ENCODE data around the gene HRH2.
A peak's percentile ranks its signal among the peaks of the same experiment; 100 is the strongest.
"Not testable (repeated sequence)": the region's sequence is repeated elsewhere in the genome, so short reads cannot be mapped to it uniquely, and the experiment has no call there.

The HRH2 gene

DNA sequence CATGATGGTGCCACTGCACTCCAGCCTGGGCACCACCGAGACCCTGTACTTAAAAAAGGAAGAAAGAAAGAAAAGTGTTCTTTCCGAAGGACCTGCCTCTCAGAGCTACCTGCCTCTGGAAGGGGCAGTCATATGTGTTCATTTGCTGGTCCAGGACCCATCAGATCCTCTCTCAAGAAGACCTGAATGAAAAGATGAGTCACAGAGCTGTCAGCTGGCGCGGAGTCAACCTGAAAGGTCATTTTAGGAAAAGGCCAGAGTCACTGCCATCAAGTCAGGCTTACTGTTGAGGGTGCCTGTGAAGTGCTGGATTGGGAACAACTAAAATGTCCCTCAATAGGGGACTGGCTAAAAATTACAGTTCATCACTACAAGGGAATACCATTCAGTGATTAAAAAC lies 14.9 kb upstream of the HRH2 start:
- FAIRE-seq = no peak
- DNase-seq (ENCODE audit: insufficient read length, low spot score) = no peak

DNA sequence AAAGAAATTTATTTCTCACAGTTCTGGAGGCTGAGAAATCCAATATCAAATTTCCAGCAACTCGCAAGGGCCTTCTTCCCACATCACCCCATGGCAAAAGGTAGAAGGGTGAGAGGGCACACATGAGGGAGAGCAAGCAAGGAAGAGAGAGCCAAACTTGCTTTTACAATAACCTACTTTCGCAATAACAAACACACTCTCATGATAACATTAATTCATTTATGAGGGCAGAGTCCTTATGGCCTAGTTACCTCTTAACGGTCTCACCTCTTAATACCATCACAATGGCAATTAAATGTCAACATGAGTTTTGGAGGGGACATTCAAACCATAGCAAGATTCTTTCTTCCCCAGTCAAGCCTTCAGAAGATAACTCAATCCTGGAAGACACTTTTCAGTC lies 11.6 kb upstream of the HRH2 start:
- DNase-seq (ENCODE audit: insufficient read length, low spot score) (no peak), FAIRE-seq (no peak)

DNA sequence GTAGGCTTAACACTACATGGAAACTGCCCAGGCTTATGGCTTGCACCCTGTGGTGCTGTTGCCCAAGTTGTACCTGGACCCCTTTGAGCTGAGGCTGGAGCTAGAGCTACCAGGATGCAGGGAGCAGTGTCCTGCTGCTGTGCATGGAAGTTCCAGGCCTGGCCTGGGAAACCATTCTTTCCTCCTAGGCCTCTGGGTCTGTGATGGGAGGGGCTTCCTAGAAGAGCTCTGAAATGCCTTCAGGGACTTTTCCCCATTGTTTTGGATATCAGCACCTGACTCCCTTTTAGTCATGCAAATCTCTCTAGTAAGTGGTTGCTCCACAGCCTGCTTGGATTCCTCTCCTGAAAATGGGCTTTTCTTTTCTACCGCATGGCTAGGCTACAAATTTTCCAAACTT lies 7.9 kb upstream of the HRH2 start:
- DNase-seq (ENCODE audit: insufficient read length, low spot score) = no peak
- peak; percentile 45 for FAIRE-seq

DNA sequence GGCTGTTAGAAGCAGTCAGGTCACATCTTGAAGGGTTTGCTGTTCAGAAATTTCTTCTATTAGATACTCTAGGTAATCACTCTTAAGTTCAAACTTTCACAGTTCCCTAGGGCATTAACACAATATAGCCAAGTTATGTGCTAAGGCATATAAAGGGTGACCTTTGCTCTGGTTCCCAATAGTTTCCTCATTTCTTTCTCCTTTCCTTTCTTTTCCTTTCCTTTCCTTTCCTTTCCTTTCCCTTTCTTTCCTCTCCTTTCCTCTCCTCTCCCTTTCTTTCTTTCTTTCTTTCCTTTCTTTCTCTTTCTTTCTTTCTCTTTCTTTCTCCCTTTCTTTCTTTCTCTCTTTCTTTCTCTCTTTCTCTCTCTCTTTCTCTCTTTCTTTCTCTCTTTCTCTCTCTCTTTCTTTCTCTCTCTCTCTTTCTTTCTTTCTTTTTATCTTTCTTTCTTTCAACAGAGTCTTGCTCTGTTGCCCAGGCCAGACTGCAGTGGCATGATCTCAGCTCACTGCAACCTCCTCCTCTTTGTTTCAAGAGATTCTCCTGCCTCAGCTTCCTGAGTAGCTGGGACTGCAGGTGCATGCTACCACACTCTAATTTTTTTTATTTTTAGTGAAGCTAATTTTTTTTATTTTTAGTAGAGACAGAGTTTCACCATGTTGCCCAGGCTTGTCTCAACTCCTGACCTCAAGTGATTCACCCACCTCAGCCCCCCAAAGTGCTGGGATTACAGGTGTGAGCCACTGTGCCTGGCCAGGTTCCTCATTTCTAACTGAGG lies 7.3 kb upstream of the HRH2 start:
- not testable (repeated sequence) for DNase-seq (ENCODE audit: insufficient read length, low spot score); FAIRE-seq

DNA sequence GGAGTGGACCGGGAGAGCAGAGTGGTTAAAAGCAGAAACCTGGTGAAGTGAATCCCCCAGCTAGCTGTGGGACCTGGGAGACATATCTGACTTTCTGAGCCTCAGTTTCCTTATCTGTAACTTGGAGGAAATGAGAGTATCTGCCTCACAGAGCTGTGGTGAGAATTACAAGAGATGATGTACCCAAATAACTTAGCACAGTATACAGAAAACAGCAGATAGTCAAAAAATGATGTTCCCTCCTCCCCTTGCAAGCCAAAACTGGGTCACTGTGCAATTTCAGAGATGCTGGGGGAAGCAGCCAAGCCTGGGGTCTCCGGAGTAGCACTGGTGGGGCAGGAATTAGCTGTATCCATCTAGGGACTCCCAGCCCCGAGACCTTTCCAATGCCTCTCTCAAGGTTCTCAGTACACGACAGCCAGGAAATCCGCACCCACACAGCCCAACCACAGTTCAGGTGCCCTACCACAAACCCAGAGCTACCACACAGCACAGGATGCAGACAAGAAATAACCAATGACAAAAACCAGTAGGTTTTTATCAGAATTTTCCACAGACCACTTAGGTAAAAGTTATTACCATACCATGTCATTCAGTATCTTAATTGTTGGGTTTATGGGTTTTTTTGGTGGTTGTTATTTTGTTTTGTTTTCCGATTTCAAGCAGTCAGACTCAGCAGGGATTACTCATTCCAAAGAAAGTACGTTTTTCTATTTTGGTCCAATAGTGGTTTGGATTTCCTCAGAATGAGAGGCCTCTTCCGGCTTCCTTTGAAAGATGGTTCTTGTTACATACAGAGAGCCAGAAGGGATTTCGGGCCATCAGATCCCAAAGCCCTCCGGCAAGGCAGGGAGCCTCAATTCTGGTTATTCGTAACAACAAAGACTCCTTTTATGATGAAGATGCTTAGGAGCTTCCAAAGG lies 4.9 kb upstream of the HRH2 start:
- no peak for FAIRE-seq

DNA sequence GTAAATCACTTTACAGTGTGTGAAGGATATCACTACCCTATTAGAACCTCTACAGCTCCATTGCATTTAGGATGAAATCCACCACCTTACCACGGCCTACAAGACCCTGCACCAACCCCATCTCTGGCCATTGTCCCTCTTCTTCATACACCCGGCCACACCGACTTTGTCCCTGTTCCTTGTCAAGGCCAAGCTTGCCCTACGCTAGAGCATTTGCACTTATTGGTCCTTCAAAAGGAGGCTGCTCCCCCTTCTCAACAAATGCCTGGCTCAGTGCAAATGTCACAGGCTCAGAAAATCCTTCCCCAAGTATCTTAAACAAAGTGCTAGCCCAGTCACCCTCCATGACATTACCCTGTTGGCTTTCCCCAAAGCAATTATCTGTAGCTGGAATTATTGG lies 4.1 kb upstream of the HRH2 start:
- DNase-seq (ENCODE audit: insufficient read length, low spot score) (no peak), FAIRE-seq (no peak)

More for the DNA sequence above, 4.9 kb upstream of the HRH2 start:
- no peak for DNase-seq (ENCODE audit: insufficient read length, low spot score)

DNA sequence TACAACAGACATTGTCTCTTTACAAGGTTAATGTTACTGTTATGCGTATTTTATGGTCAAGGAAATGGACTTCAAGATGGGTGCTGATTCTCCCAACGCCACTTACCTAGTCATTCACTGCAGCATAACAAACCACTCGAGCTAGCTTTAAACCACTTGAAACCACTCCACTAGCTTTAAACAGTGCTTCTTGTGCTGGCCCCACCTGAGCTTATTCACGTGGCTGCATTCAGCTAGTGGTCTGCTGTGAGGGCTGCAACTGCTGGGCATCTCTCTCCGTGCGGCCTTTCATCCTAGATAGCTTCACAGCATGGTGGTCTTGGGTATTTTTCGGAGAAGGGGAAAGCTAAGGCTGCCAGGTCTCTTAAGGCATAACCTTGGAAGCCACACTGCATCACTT lies 3.5 kb upstream of the HRH2 start:
- no peak for FAIRE-seq

DNA sequence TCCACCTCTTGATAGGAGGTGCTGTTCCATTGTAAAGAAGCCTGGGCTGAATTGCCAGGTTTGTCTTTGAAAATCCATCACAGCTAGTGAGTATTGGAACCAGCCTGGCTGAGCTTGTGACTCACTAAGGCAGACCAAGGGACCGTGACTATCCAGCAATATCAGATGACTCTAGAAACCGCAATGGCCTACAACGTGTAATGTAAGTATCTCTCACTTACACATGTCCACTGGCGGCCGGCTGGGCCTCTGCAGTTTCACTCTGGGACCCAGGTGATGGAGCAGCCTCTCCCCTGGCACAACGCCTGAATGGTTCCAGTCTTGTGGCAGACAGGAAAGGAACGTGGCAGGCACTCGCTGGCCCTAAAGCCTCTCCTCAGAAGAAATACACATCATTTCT lies 3.1 kb upstream of the HRH2 start:
- no peak for DNase-seq (ENCODE audit: insufficient read length, low spot score)
- FAIRE-seq = no peak

More for the DNA sequence above, 3.5 kb upstream of the HRH2 start:
- no peak for DNase-seq (ENCODE audit: insufficient read length, low spot score)

DNA sequence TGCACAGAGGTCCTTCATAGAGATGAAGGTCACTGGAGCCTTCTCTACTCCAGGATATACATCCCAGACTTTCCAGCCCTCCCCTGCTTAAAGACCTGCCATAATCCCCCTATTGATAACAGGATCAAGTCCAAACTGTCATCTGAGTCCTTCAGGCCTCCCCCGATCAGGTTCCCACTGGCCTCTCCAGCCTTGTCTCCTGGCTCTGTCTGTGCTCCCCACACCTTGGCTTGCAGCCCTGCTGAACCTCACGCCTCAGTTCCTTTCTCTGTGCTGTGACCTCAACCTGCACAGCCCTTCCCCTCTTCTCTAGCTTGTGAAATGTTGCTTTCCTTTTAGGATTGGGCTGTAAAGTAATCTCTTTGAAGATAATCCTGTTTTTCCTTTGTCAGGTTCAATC lies 2.5 kb upstream of the HRH2 start:
- no peak for DNase-seq (ENCODE audit: insufficient read length, low spot score)
- no peak for FAIRE-seq

DNA sequence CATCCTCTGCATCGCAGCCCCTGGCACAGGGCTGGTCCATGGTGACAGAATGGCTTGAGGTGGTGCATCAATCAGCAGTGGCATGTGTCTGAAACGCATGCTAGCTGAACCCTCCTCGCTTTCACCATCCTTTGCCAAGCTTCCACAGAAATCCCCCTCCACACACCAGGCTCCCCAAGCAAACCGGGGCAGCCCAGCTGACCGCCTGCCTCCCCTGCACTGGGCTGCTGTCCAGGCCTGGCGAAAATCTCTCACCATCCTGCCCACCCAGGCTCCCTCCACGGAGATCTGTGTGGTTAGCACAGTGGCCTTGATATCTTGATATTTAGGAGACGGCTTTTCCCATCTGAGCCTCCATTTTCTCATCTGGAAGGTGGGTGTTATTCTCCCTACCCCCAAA lies 905 bp upstream of the HRH2 start:
- DNase-seq (ENCODE audit: insufficient read length, low spot score) = no peak
- no peak for FAIRE-seq

DNA sequence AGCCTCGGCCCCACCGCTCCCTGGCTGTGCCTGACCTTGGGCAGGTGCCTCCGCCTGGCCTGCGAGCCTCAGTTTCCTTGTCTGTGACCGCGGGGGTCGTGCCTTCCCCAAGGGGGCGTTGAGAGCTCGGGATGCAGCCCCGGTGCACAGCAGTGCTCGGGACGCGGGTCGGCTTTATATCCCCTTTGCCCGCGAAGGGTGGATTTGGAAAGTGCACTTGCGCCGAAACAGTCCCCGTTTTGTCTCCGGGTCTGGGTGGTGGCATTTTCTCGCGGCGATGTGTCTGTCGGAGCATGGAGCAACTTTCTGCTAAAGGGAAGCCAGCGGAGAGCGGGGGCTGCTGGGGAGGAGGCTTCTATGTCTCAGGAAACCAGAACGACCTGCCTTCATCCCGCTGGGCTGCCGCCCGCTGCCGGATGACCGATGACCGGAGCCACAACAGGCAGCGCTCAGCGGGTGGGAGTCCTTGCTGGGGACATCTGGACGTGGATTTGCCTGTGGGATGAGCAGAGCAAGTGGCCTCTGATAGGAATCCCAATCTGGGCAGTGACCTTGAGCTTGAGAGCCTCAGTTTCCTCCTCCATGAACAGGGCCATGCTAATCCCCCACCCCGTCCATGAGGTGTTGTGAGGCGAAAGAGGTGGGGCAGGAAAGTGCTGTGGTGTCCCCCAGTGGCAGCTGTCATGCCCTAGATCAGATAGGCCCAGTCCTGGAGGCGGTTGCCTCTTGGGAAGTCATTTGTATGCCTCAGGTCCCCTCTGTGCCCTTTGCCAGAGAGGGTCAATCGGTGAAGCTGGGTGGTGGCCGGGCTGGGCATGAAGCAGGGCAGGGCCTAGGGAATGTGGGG lies 651 bp downstream of the HRH2 start:
- DNase-seq (ENCODE audit: insufficient read length, low spot score) (no peak), FAIRE-seq (no peak)

DNA sequence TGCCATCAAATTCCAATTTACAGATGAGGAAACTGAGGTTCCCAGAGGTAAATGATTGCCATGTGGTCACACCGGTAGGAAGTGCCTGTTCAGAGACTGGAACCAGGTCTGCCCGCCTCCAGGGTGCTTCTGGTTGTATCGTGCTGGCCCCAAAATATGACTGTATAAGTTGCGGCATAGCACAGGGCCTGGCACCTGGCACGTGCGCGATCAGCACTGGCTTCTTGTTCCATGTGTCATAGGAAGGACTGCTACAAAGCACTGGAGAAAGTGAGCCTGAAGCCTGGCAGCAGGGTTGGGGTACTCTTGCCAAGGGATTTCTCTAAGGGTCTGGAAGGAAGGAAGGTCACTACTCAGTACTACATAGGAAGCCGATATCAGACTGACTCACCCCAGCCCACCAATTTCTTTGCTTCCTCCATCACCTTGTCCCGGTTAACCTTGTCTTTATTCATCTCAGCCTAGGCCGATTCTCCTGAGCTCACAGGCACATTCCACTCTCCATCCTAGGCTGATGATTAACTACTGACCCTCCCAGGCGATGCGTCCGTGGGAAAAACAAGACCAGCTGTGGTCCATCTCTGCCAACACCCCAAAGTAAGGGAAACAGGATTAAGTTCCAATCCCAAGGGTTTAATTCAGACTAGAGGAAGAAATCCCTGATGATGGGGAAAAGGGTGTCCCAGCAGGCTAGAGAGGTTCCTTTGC lies 1.8 kb downstream of the HRH2 start:
- DNase-seq (ENCODE audit: insufficient read length, low spot score) = no peak
- FAIRE-seq = no peak

DNA sequence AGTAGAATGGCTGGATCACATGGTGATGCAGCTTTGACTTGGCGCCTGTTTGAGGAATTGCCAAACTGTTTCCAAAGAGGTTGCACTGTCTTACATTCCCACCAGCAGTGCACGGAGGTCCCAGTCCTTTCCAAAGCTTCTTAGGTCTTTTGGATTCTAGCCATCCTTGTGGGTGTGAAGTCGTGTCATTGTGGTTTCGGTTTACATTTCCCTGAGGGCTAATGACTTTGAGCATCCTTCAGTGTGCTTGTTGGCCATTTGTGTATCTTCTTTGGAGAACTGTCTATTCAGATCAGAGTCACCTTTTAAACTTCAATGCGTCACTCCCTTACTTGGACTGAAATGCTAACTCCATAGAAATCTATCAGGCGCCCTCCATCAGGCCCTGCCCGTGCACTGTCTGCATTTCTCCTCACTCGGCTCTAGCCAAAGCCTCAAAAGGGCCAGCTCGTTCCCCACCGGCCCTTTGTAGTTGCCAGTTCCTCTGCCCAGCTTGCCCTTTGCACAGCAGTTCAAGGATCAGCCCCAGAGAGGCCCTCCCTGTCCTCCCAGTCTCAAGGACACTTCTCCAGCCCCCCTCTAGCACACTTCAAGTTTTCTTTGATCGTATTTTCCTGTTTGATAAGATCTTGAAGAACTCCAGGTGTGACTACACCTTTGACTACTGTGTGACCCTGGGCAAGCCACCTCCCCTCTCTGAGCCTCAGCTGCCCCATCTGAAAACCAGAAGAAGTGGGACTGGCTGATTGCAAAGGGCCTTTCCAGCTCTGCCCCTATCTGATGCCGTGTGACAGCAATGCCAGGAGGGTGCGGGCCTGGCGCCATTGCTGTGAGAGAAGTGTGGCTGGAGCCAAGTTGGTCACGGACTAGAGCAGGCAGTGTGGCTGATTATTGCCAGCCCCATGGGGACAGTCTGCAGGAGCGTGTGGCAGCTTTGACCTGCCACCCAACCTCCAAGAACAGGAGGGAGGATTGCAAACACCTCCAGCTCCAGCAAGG lies 5.6 kb downstream of the HRH2 start:
- FAIRE-seq (no peak), DNase-seq (ENCODE audit: insufficient read length, low spot score) (no peak)

DNA sequence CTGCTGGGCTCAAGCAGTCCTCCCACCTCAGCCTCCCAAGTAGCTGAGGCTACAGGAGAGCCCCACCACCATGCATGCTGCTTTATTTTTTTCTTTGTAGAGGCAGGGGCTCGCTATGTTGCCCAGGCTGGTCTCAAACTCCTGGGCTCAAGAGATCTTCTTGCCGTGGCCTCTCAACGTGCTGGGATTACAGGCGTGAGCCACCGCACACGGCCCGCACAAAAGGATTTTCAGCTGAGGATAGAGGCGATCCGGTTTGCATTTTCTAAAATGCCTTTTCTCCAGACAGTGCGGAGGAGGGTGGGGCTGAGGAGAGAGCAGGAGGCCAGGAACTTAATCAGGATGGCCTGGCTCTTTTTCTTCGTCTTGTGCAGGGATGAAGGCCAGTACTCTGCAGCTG lies 6.9 kb downstream of the HRH2 start:
- DNase-seq (ENCODE audit: insufficient read length, low spot score) (no peak), FAIRE-seq (no peak)

DNA sequence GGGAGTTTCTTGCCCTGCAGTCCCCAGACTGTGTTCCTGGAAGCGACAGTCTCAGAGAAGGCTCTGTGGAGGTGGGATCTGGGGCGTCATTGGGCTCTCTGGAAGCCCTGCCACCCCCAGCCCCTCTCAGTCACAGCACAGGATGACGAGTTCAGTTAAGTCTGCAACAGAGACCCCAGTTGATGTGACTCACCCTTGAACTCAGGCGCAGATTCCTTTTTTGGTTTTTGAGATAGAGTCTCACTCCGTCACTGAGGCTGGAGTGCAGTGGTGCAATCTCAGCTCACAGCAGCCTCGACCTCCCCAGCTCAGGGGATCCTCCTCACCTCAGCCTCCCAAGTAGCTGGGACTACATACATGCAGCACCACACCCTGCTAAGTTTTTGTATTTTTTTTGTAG lies 8.3 kb downstream of the HRH2 start:
- FAIRE-seq (no peak), DNase-seq (ENCODE audit: insufficient read length, low spot score) (no peak)

DNA sequence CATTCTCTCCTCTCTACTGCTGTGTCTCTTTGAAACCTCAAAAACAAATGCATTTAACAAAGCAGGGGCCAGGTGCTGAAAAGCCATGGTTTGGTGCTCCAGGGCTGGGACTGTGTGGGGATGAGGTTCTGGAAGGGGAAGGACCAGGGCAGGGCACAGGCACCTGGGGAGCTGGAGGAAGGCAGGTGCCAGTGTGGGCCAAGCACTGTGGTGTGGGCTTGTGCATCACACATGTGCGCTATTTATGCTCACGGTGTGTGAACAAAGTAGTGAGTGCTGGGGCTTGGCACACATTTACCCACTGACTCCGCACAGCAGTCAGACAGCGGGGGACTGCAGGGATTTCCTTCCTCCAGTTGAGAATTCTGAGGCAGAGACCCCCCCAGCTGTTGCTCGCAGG lies 10.1 kb downstream of the HRH2 start:
- FAIRE-seq = no peak
- DNase-seq (ENCODE audit: insufficient read length, low spot score) = no peak

DNA sequence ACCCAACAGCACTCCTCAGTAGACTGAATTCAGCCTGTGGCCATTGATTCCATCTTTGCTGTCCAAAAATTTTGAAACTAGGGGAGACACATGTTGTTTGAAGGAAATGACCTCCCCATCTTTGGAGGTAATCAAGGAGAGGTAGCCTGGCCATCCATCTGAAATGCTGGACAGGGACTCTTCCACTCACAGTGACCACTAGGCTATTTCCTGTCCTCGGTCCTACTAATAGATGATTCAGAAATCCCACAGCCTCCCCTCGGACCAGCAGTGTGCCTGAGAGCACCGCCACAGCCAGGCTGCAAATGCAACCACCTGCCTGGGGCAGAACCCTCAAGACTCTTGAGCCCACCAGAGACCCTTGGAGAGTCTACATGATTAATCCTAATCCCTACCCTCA lies 12.5 kb downstream of the HRH2 start:
- FAIRE-seq (no peak), DNase-seq (ENCODE audit: insufficient read length, low spot score) (no peak)

DNA sequence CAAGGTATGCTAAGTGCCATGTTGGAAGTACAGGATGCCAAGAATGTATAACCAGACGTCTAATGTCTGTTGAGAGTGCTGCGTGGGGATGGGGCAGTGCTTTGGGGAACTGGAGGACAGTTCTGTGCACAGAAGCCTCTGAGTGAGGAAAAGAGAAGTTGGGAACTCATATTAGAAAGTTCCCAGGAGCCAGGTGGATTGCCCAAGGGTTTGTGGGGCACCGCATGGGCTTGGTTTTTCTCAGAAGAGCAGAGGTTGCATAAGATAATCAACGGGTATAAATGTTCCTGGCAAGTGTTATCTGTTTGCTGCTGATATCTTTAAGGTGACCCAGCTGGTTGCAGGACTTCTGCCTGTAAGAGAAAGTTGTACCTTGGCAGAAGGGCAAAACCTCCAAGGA lies 13.1 kb downstream of the HRH2 start:
- DNase-seq (ENCODE audit: insufficient read length, low spot score) (no peak), FAIRE-seq (no peak)

DNA sequence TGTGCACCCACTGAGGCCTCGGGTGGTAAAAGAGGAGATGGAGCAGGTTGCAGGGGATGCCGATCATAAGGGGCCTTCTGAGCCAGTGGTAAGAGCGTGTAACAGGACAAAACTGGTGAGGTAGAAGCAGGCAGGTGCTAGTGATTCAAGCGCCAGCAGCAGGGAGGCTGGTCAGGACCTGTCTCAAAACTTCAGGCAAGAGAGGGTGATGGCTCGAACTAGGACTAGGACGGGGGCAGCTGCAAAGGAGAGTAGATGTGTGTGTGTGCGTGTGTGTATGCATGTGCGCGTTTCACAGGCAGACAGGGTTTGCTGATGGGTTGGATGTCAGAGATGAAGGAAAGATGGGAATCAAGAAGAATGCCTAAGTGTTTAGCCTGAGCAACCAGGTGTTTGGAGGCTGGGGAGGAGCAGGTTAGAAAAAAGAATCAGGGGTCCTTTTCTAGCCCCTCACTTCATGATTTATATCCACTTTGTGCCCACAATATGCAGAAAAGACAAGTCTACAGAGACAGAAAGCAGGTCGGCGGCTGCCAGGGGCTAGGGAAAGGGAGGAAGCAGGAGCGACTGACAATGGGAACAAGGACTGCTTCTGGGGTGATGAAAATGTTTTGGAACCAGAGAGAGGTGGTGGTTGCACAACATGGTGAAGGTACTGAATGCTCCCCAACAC lies 15.2 kb downstream of the HRH2 start:
- DNase-seq (ENCODE audit: insufficient read length, low spot score) = no peak
- FAIRE-seq = no peak

All from GM19239 (cell line).